ENCODE results near the gene RSRC1.

- TF ChIP-seq CTCF (IDR thresholded peaks at IDR 0.05 in 8 of 11, conservative IDR thresholded peaks at IDR 0.05 in 3 of 11): no peak
- no peak for TF ChIP-seq POLR2A (IDR thresholded peaks at IDR 0.05)
- no peak for TF ChIP-seq POLR2AphosphoS5 (IDR thresholded peaks at IDR 0.05)
Observed at GRCh38 chr3:158158969-158159368, 49.1 kb downstream of the RSRC1 start.

Measured in spleen (tissue), 7 donors.